Upper lobe of left lung (tissue), 6 donors: ENCODE data around the gene SENP3. TPM values are rescaled to one million over a fixed set of nuclear protein-coding genes. Genes with fewer than 3 reads are reported as not detected.

Experiments used
- ATAC-seq, 2 donors: fragments of 200-7000 bp; cut with Tn5 transposase; one replicate each; pipeline ENCODE4 v1.9.1; 2022; ENCODE audit warnings: mild to moderate bottlenecking in 2 of 2, moderate library complexity in 2 of 2; ENCODE audit not compliant: low FRiP score in 2 of 2
- DNase-seq, 2 donors: peaks; one replicate each; pipeline ENCODE4 v3.0.0-alpha.2; 2019 to 2020
- H3K27ac ChIP-seq, 4 donors: fragments of 200-600 bp; sonication (generic); one replicate each; pipeline ENCODE4 v1.5.1; 2016 to 2019
- H3K27me3 ChIP-seq, 4 donors: fragments of 200-600 bp; sonication (generic); one replicate each; pipeline ENCODE4 v1.5.1; 2017 to 2019
- H3K36me3 ChIP-seq, 4 donors: fragments of 200-600 bp; sonication (generic); one replicate each; pipeline ENCODE4 v1.5.1; 2016 to 2019
- H3K4me1 ChIP-seq, 4 donors: fragments of 200-600 bp; sonication (generic); one replicate each; pipeline ENCODE4 v1.5.1; 2018 to 2019
- H3K4me3 ChIP-seq, 4 donors: fragments of 200-600 bp; sonication (generic); one replicate each; pipeline ENCODE4 v1.5.1; 2017 to 2019; ENCODE audit warnings: mild to moderate bottlenecking in 2 of 4, moderate library complexity in 1 of 4
- H3K9me3 ChIP-seq, 4 donors: fragments of 200-600 bp; sonication (generic); one replicate each; pipeline ENCODE4 v1.5.1; 2018 to 2019
- CTCF ChIP-seq, 6 experiments: fragments of 450-650 bp in 4 of 6; fragments of 200-600 bp in 2 of 6; sonication (generic) in 2 of 6; IDR thresholded peaks; one replicate each; pipeline ENCODE4 v1.5.1; 2016 to 2019; ENCODE audit warnings: antibody characterized with exemption in 6 of 6
- EP300 ChIP-seq, 4 donors: sonication (generic); formaldehyde crosslinking; IDR thresholded peaks; one replicate each; pipeline ENCODE4 v1.5.1; 2017; ENCODE audit warnings: antibody characterized with exemption in 4 of 4, control low read depth in 2 of 4
- POLR2A ChIP-seq, 4 donors: fragments of 450-650 bp; IDR thresholded peaks; one replicate each; pipeline ENCODE4 v1.5.1; 2016 to 2017; ENCODE audit warnings: antibody characterized with exemption in 4 of 4, mild to moderate bottlenecking in 2 of 4
- POLR2AphosphoS5 ChIP-seq, 2 donors: sonication (generic); formaldehyde crosslinking; IDR thresholded peaks; one replicate each; pipeline ENCODE4 v1.5.1; 2017; ENCODE audit warnings: antibody characterized with exemption in 2 of 2
- WGBS, 2 donors: methylation state at CpG; one replicate each; pipeline ENCODE4 v1.1.5; 2017 to 2018; 5-methylcytosine and 5-hydroxymethylcytosine counted together
- total RNA-seq, 6 donors: library from RNA; depleted of rRNA in 4 of 6; stranded (reverse); fragments of >200 nt in 4 of 6; gene quantifications; one replicate each; pipeline versions ENCODE4 v1.1.0 to v1.2.1, GENCODE V29; 2016 to 2021
- donor health status: DM: no; HTN: no; CAD: no; lungs with moderate emphysema.
- donor health status: DM: no; HTN: yes; CAD: no; lungs with severe emphysema.

SENP3 gene
- total RNA-seq, 6 donors from 2014 or later, result 54.2 to 108 (median 57.5) TPM

GRCh38 chr17:7549401-7550055 is 12.2 kb upstream of the SENP3 start:
- peak; percentile 48 to 62 for ATAC-seq
- Histone ChIP-seq H3K27ac (peak overlapping the region; percentile 84 to 96 (median 88)), H3K4me3 (peak overlapping the region; percentile 59 to 76 (median 66)), H3K4me1 (peaks cover 18 to 34% (median 18%) of the 10 kb centered on the region in 4 donors), H3K9me3 (no peaks in the 10 kb centered on the region), H3K36me3 (peaks cover 0 to 4% (median 0%) of the 10 kb centered on the region in 4 donors), H3K27me3 (no peaks in the 10 kb centered on the region)
- TF ChIP-seq CTCF (IDR thresholded peaks at IDR 0.05), result peak in 1 of 6 experiments; percentile 22
- no peak for TF ChIP-seq POLR2A (IDR thresholded peaks at IDR 0.05)
- no peak for TF ChIP-seq POLR2AphosphoS5 (IDR thresholded peaks at IDR 0.05)
- DNase-seq, result peak in 1 of 2 donors; percentile 45
- WGBS, 2 donors, result 21 to 36% methylated on average over 14 to 20 of the region's 20 CpGs

- TF ChIP-seq POLR2AphosphoS5 (IDR thresholded peaks at IDR 0.05), result no peak
- no peak for TF ChIP-seq CTCF (IDR thresholded peaks at IDR 0.05)
- TF ChIP-seq POLR2A (IDR thresholded peaks at IDR 0.05), result no peak
- no peak for TF ChIP-seq EP300 (IDR thresholded peaks at IDR 0.05)
- Histone ChIP-seq H3K4me3 (no peak overlapping the region), H3K4me1 (peaks cover 18 to 34% (median 18%) of the 10 kb centered on the region in 4 donors), H3K27ac (peak overlapping the region in 3 of 4 donors; percentile 84 to 96 (median 93)), H3K36me3 (peaks cover 0 to 4% (median 0%) of the 10 kb centered on the region in 4 donors), H3K9me3 (no peaks in the 10 kb centered on the region), H3K27me3 (no peaks in the 10 kb centered on the region)
- ATAC-seq (no peak), DNase-seq (no peak)
- 74 to 75% methylated on average over 5 to 6 of the region's 6 CpGs for WGBS, 2 donors
These were observed 11.4 kb upstream of the SENP3 start for GRCh38 chr17:7550344-7550743.

- Histone ChIP-seq H3K36me3 (peaks cover 0 to 4% (median 0%) of the 10 kb centered on the region in 4 donors), H3K9me3 (no peaks in the 10 kb centered on the region), H3K27ac (peak overlapping the region in 3 of 4 donors; percentile 63 to 96 (median 69)), H3K4me3 (no peak overlapping the region), H3K27me3 (no peaks in the 10 kb centered on the region), H3K4me1 (peaks cover 18 to 34% (median 19%) of the 10 kb centered on the region in 4 donors)
- WGBS, 2 donors, result 84 to 93% methylated on average over 4 of the region's 4 CpGs
- DNase-seq (no peak), ATAC-seq (no peak)
- TF ChIP-seq CTCF (IDR thresholded peaks at IDR 0.05), result no peak
- TF ChIP-seq EP300 (IDR thresholded peaks at IDR 0.05), result no peak
- no peak for TF ChIP-seq POLR2A (IDR thresholded peaks at IDR 0.05)
- no peak for TF ChIP-seq POLR2AphosphoS5 (IDR thresholded peaks at IDR 0.05)
These were observed 10.3 kb upstream of the SENP3 start for GRCh38 chr17:7551396-7551795.

GRCh38 chr17:7552621-7553051 is 9.1 kb upstream of the SENP3 start:
- Histone ChIP-seq H3K4me3 (no peak overlapping the region), H3K4me1 (peaks cover 26 to 45% (median 31%) of the 10 kb centered on the region in 4 donors), H3K9me3 (no peaks in the 10 kb centered on the region), H3K36me3 (peaks cover 0 to 4% (median 0%) of the 10 kb centered on the region in 4 donors), H3K27me3 (no peaks in the 10 kb centered on the region), H3K27ac (peak overlapping the region in 3 of 4 donors; percentile 63 to 73 (median 69))
- ATAC-seq (peak in 1 of 2 donors; percentile 56), DNase-seq (peak in 1 of 2 donors; percentile 40)
- TF ChIP-seq POLR2AphosphoS5 (IDR thresholded peaks at IDR 0.05) (peak in 1 of 2 donors; percentile 28), POLR2A (IDR thresholded peaks at IDR 0.05) (peak in 1 of 4 donors; percentile 59), CTCF (IDR thresholded peaks at IDR 0.05) (no peak), EP300 (IDR thresholded peaks at IDR 0.05) (no peak)
- 55 to 70% methylated on average over 6 of the region's 6 CpGs for WGBS, 2 donors
